ENCODE results near the gene EXOSC5.
"Not testable (repeated sequence)": the region's sequence is repeated elsewhere in the genome, so short reads cannot be mapped to it uniquely, and the experiment has no call there.

EXOSC5 gene

GRCh38 chr19:41439441-41440222, 42.5 kb upstream of the EXOSC5 start, which contains the start of gene DMAC2:
Gene DMAC2, minus strand, starts transcription at chr19:41439912. Its CDS starts 13 bp downstream, at chr19:41439899.
- peak within 1 kb of the TSS; percentile 99 for H3K4me3 ChIP-seq (ENCODE audit: low read length)
- DNase-seq (ENCODE audit: low read depth) = peak; percentile 92
- TF ChIP-seq CTCF (conservative IDR thresholded peaks at IDR 0.05; ENCODE audit: low read depth, low read length) = peak; percentile 61

DNA sequence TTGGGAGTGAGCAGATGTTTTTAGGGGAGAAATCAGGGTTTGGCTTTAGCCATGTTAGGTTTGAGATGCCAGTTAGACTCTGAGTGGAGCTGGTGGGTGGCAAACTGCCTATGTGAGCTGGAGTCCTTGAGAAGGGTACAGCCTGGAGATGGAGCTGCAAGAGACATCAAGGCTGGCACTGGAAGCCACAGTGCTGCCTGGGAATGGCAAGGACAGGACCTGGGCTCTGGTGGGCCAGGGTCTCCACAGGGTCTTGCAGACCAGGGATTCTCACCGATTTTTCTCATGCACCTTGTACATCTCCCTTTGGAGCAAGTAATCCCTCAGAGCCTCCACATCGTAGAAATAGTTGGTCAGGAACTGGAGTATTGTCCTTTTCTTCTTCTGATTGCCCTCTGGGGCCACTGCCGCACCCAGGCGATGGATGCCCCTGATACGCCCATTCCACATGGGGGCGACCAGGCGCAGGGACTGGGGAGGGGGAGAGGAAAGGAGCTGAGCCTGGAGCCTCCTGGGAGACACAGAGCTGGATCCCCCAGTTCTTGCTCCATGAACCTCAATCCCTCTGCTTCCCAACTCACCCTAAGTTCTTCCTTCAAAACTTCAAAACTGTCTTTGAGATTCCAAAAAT, 40.9 kb upstream of the EXOSC5 start:
- DNase-seq (ENCODE audit: low read depth) = no peak
- H3K4me3 ChIP-seq (ENCODE audit: low read length) = no peak overlapping the region
- TF ChIP-seq CTCF (conservative IDR thresholded peaks at IDR 0.05; ENCODE audit: low read depth, low read length) = no peak

DNA sequence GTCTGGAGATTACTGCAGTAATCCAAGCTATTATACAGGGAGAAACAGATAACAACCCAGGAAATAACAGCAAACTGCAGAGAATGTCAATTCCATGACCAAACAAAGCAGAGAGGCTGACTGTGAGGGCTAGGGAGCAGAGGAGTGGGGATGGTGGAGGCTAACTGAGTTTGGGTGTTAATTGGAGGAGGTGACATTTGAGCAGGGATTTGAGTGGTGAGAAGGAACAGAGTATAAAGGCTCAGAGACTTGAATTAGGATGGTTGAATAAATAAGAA, 39.5 kb upstream of the EXOSC5 start:
- TF ChIP-seq CTCF (conservative IDR thresholded peaks at IDR 0.05; ENCODE audit: low read depth, low read length) = no peak
- no peak overlapping the region for H3K4me3 ChIP-seq (ENCODE audit: low read length)
- no peak for DNase-seq (ENCODE audit: low read depth)

- no peak for DNase-seq (ENCODE audit: low read depth)
- H3K4me3 ChIP-seq (ENCODE audit: low read length) = no peak overlapping the region
- TF ChIP-seq CTCF (conservative IDR thresholded peaks at IDR 0.05; ENCODE audit: low read depth, low read length) = no peak
Measured at GRCh38 chr19:41435936-41436673, 38.9 kb upstream of the EXOSC5 start.

GRCh38 chr19:41435376-41435775, 38.2 kb upstream of the EXOSC5 start:
- not testable (repeated sequence) for DNase-seq (ENCODE audit: low read depth); H3K4me3 ChIP-seq (ENCODE audit: low read length)

GRCh38 chr19:41434450-41434849, 37.3 kb upstream of the EXOSC5 start:
- TF ChIP-seq CTCF (conservative IDR thresholded peaks at IDR 0.05; ENCODE audit: low read depth, low read length) = no peak
- H3K4me3 ChIP-seq (ENCODE audit: low read length) = no peak overlapping the region
- DNase-seq (ENCODE audit: low read depth) = no peak

GRCh38 chr19:41433171-41433570, 36.0 kb upstream of the EXOSC5 start:
- TF ChIP-seq CTCF (conservative IDR thresholded peaks at IDR 0.05; ENCODE audit: low read depth, low read length) = no peak
- DNase-seq (ENCODE audit: low read depth) = no peak
- H3K4me3 ChIP-seq (ENCODE audit: low read length) = no peak overlapping the region
